Ovary (tissue), 3 donors: ENCODE data around the gene AFG3L2.

Experiments used
- CTCF ChIP-seq, 3 donors: fragments of 450-650 bp in 2 of 3; fragments of 200-600 bp in 1 of 3; IDR thresholded peaks; one replicate each; pipeline versions ENCODE4 v1.5.1 to v1.8.0; 2016 to 2022; ENCODE audit warnings: antibody characterized with exemption in 3 of 3, mild to moderate bottlenecking in 1 of 3
- POLR2A ChIP-seq: fragments of 450-650 bp; IDR thresholded peaks from one replicate; pipeline ENCODE4 v1.6.1; 2017; ENCODE audit warnings: antibody characterized with exemption, mild to moderate bottlenecking, moderate library complexity
- donor health status: DM: no; HTN: no; CAD: no.

DNA sequence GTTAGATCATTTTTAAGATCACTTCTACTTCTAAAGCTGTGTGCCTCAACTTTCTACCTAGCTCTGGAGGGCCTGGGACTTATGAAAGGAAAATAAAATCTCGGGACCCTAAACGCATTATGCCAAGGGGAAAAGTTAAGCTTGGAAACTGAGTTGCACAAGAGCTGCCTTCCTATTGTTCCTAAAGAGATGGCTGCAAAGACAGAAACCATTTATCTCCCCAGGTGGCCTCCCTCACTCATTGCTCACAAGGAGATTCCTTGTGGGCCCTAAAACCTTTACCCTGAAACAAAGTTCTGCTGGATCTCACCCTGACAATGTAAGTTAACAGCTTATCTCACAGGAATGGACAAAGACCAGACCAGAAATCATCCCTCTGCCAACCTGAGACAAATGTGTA is 42.2 kb downstream of the AFG3L2 start:
- no peak for TF ChIP-seq CTCF (IDR thresholded peaks at IDR 0.05)
- no peak for TF ChIP-seq POLR2A
